PC-3 (cell line): ENCODE measurements around the gene CBR3.

Experiments
- EZH2 ChIP-seq: fragments of 300-600 bp; sonication (generic); IDR thresholded peaks from one replicate; pipeline ENCODE4 v1.6.1; 2017; ENCODE audit warnings: antibody characterized with exemption, mild to moderate bottlenecking, low read length; ENCODE audit not compliant: unreplicated experiment
- TF ChIP-seq, protein P1 (sequence below): fragments of 300-600 bp; sonication (generic); conservative IDR thresholded peaks from 2 replicates; pipeline ENCODE4 v1.5.1; 2017; ENCODE audit warnings: antibody characterized with exemption, low read depth, mild to moderate bottlenecking, low read length

GRCh38 chr21:36195613-36196012, 60.7 kb downstream of the CBR3 start:
- TF ChIP-seq, protein P1, sequence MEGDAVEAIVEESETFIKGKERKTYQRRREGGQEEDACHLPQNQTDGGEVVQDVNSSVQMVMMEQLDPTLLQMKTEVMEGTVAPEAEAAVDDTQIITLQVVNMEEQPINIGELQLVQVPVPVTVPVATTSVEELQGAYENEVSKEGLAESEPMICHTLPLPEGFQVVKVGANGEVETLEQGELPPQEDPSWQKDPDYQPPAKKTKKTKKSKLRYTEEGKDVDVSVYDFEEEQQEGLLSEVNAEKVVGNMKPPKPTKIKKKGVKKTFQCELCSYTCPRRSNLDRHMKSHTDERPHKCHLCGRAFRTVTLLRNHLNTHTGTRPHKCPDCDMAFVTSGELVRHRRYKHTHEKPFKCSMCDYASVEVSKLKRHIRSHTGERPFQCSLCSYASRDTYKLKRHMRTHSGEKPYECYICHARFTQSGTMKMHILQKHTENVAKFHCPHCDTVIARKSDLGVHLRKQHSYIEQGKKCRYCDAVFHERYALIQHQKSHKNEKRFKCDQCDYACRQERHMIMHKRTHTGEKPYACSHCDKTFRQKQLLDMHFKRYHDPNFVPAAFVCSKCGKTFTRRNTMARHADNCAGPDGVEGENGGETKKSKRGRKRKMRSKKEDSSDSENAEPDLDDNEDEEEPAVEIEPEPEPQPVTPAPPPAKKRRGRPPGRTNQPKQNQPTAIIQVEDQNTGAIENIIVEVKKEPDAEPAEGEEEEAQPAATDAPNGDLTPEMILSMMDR, result no peak
- TF ChIP-seq EZH2, result no peak
